ENCODE measurements around the gene EFNA1. TPM values are rescaled to one million over a fixed set of nuclear protein-coding genes. Genes with fewer than 3 reads are reported as not detected.

EFNA1 gene
- total and polyA plus RNA-seq, 2 of the 13 experiments (the other 11 are each of a cell fraction or from before 2014, with no cell fraction given), result 81.8 to 874 TPM

DNA sequence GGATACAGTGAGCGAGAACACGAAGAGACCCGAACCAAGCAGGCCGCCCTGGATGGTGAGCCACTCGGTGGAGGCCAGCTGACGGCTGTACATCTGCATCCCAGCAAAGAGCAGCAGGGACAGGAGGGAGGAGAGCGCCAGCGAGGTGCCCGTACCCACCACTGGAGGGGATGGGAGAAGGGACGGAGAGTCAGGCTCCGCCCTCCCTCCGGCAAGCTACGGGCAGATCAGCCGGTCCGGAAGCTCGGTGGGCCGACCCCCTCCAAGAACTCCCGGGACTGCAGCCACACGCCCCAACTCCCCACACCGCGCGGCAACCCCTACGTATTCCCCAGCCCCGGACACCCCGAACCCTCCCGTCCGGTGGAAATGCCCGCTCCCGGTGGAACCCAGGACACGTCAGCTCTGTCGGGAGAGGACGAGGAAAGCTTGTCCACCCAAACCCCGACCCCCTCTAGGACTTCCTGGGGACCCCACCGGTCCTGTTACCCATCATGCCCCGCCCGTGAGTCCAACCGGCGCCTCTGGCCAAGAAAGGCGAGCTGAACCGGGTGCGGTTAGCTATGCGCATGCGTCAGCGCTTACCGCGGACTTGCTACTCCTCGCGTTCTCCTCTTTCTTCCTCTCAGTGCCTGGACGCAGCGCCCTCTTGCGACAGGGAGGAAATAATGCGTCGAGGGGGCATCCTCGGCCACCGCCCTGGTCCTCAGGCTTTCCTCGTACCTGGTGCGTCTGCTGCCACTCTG lies 45.2 kb downstream of the EFNA1 start, which contains the start of gene KRTCAP2 (continued):
- TF ChIP-seq NR2F6 (IDR thresholded peaks at IDR 0.05), result no peak
- 0 out of 2 replicates have a peak, but pooled peaks have one; percentile 61 for TF ChIP-seq NR2F6 (CRISPR knock-in tag; IDR thresholded peaks at IDR 0.05)
- no peak for TF ChIP-seq NONO (IDR thresholded peaks at IDR 0.05)
- peak; percentile 92 for TF ChIP-seq NONO (CRISPR knock-in tag; conservative IDR thresholded peaks at IDR 0.05)
- no peak for TF ChIP-seq ZNF224 (CRISPR knock-in tag; IDR thresholded peaks at IDR 0.05)
- TF ChIP-seq, protein P1, sequence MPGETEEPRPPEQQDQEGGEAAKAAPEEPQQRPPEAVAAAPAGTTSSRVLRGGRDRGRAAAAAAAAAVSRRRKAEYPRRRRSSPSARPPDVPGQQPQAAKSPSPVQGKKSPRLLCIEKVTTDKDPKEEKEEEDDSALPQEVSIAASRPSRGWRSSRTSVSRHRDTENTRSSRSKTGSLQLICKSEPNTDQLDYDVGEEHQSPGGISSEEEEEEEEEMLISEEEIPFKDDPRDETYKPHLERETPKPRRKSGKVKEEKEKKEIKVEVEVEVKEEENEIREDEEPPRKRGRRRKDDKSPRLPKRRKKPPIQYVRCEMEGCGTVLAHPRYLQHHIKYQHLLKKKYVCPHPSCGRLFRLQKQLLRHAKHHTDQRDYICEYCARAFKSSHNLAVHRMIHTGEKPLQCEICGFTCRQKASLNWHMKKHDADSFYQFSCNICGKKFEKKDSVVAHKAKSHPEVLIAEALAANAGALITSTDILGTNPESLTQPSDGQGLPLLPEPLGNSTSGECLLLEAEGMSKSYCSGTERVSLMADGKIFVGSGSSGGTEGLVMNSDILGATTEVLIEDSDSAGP (CRISPR knock-in tag; IDR thresholded peaks at IDR 0.05; ENCODE audit: borderline replicate concordance), result peak; percentile 79
- TF ChIP-seq, protein P2, sequence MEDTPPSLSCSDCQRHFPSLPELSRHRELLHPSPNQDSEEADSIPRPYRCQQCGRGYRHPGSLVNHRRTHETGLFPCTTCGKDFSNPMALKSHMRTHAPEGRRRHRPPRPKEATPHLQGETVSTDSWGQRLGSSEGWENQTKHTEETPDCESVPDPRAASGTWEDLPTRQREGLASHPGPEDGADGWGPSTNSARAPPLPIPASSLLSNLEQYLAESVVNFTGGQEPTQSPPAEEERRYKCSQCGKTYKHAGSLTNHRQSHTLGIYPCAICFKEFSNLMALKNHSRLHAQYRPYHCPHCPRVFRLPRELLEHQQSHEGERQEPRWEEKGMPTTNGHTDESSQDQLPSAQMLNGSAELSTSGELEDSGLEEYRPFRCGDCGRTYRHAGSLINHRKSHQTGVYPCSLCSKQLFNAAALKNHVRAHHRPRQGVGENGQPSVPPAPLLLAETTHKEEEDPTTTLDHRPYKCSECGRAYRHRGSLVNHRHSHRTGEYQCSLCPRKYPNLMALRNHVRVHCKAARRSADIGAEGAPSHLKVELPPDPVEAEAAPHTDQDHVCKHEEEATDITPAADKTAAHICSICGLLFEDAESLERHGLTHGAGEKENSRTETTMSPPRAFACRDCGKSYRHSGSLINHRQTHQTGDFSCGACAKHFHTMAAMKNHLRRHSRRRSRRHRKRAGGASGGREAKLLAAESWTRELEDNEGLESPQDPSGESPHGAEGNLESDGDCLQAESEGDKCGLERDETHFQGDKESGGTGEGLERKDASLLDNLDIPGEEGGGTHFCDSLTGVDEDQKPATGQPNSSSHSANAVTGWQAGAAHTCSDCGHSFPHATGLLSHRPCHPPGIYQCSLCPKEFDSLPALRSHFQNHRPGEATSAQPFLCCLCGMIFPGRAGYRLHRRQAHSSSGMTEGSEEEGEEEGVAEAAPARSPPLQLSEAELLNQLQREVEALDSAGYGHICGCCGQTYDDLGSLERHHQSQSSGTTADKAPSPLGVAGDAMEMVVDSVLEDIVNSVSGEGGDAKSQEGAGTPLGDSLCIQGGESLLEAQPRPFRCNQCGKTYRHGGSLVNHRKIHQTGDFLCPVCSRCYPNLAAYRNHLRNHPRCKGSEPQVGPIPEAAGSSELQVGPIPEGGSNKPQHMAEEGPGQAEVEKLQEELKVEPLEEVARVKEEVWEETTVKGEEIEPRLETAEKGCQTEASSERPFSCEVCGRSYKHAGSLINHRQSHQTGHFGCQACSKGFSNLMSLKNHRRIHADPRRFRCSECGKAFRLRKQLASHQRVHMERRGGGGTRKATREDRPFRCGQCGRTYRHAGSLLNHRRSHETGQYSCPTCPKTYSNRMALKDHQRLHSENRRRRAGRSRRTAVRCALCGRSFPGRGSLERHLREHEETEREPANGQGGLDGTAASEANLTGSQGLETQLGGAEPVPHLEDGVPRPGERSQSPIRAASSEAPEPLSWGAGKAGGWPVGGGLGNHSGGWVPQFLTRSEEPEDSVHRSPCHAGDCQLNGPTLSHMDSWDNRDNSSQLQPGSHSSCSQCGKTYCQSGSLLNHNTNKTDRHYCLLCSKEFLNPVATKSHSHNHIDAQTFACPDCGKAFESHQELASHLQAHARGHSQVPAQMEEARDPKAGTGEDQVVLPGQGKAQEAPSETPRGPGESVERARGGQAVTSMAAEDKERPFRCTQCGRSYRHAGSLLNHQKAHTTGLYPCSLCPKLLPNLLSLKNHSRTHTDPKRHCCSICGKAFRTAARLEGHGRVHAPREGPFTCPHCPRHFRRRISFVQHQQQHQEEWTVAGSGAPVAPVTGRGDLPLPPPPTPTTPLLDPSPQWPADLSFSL (CRISPR knock-in tag; IDR thresholded peaks at IDR 0.05), result peak; percentile 27; the same call in 1 of the 2 replicates
- TF ChIP-seq ADNP (CRISPR knock-in tag; IDR thresholded peaks at IDR 0.05), result no peak
- no peak for TF ChIP-seq ZFP36L2 (CRISPR knock-in tag; IDR thresholded peaks at IDR 0.05)
- peak; percentile 71 to 77 for TF ChIP-seq POLR2A (IDR thresholded peaks at IDR 0.05; ENCODE audit: insufficient read depth in 1 of 2, low read depth in 2 of 2, low read length in 2 of 2)
- 0 out of 2 replicates have a peak, but pooled peaks have one; percentile 73 for TF ChIP-seq ZNF766 (CRISPR knock-in tag; IDR thresholded peaks at IDR 0.05; ENCODE audit: borderline replicate concordance)
- peak; percentile 73; the same call in 1 of the 2 replicates for TF ChIP-seq TARDBP (CRISPR knock-in tag; IDR thresholded peaks at IDR 0.05)
- no peak for TF ChIP-seq ZNF703 (CRISPR knock-in tag; IDR thresholded peaks at IDR 0.05; ENCODE audit: borderline replicate concordance)
- no peak for TF ChIP-seq SMYD3 (CRISPR knock-in tag; IDR thresholded peaks at IDR 0.05)
- TF ChIP-seq MAZ (IDR thresholded peaks at IDR 0.05; ENCODE audit: borderline replicate concordance, low read depth, low read length), result peak; percentile 45; the same call in 1 of the 2 replicates
- TF ChIP-seq MAZ (CRISPR knock-in tag; IDR thresholded peaks at IDR 0.05; ENCODE audit: low read depth), result peak; percentile 93
- TF ChIP-seq ZNF772 (CRISPR knock-in tag; IDR thresholded peaks at IDR 0.05), result peak; percentile 77
- no peak for TF ChIP-seq ZNF292 (CRISPR knock-in tag; IDR thresholded peaks at IDR 0.05; ENCODE audit: borderline replicate concordance, low read depth)
- peak; percentile 63; the same call in 1 of the 2 replicates for TF ChIP-seq ZBTB7B (CRISPR knock-in tag; IDR thresholded peaks at IDR 0.05)
- TF ChIP-seq, protein P3, sequence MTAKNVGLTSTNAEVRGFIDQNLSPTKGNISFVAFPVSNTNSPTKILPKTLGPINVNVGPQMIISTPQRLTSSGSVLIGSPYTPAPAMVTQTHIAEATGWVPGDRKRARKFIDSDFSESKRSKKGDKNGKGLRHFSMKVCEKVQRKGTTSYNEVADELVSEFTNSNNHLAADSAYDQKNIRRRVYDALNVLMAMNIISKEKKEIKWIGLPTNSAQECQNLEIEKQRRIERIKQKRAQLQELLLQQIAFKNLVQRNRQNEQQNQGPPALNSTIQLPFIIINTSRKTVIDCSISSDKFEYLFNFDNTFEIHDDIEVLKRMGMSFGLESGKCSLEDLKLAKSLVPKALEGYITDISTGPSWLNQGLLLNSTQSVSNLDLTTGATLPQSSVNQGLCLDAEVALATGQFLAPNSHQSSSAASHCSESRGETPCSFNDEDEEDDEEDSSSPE (CRISPR knock-in tag; IDR thresholded peaks at IDR 0.05), result peak; percentile 65
- 0 out of 2 replicates have a peak, but pooled peaks have one; percentile 88 for TF ChIP-seq ZNF44 (CRISPR knock-in tag; IDR thresholded peaks at IDR 0.05)
- no peak for TF ChIP-seq ZNF652 (CRISPR knock-in tag; IDR thresholded peaks at IDR 0.05; ENCODE audit: borderline replicate concordance, low read depth)
- no peak for TF ChIP-seq ARNT (IDR thresholded peaks at IDR 0.05)

All from HepG2 (cell line).